B cell (primary cell): ENCODE measurements around the gene SBK2. TPM values are rescaled to one million over a fixed set of nuclear protein-coding genes. Genes with fewer than 3 reads are reported as not detected.

Experiments
- ATAC-seq: fragments of 200-7000 bp; cut with Tn5 transposase; one replicate; pipeline ENCODE4 v1.10.0; 2021; ENCODE audit warnings: low read depth, mild to moderate bottlenecking, moderate number of reproducible peaks, moderate library complexity
- CTCF ChIA-PET: fragments of 350-600 bp; sonication (Branson Sonifier 250); formaldehyde crosslinking; loops from one replicate; lab custom pipeline; 2021; ENCODE audit warnings: antibody characterized with exemption, inconsistent platforms; lab: Charles Lee
- POLR2A ChIA-PET: fragments of 350-600 bp; sonication (Branson Sonifier 250); formaldehyde crosslinking; loops from one replicate; lab custom pipeline; 2021; ENCODE audit warnings: antibody characterized with exemption; lab: Charles Lee
- DNase-seq: peaks from one replicate; pipeline ENCODE4 v3.0.0; 2013
- H2AFZ ChIP-seq: 2 replicates; pipeline ENCODE4 v1.6.1; 2012; ENCODE audit warnings: mild to moderate bottlenecking, low read depth, low read length; ENCODE audit not compliant: insufficient read depth, poor library complexity, severe bottlenecking
- H3K27ac ChIP-seq, 2 donors: 1 replicate in 1 of 2; 2 replicates in 1 of 2; pipeline ENCODE4 v1.5.1; 2012 to 2013; ENCODE audit warnings: low read length in 2 of 2, mild to moderate bottlenecking in 2 of 2, moderate library complexity in 1 of 2
- H3K27me3 ChIP-seq, 4 experiments: fragments of 200-600 bp in 1 of 4; sonication (generic) in 1 of 4; replicated peaks in 1 of 4; 1 replicate in 2 of 4; 2 replicates in 2 of 4; pipeline versions ENCODE4 v1.6.1 to v1.7.0; 2013 to 2016; ENCODE audit warnings: low read length in 3 of 4, mild to moderate bottlenecking in 2 of 4, mixed read lengths in 1 of 4, moderate library complexity in 1 of 4; ENCODE audit not compliant: insufficient read depth in 4 of 4, control insufficient read depth in 3 of 4; ENCODE audit errors: control extremely low read depth in 1 of 4
- H3K36me3 ChIP-seq, 2 experiments: replicated peaks in 1 of 2; 1 replicate in 1 of 2; 2 replicates in 1 of 2; pipeline versions ENCODE4 v1.6.1 to v1.7.1; 2013; ENCODE audit warnings: low read length in 1 of 2; ENCODE audit not compliant: insufficient read depth in 2 of 2, control insufficient read depth in 1 of 2; ENCODE audit errors: control extremely low read depth in 1 of 2, extremely low read depth in 1 of 2
- H3K4me1 ChIP-seq, 2 donors: fragments of 200-600 bp in 1 of 2; sonication (generic) in 1 of 2; 1 replicate in 1 of 2; 2 replicates in 1 of 2; pipeline versions ENCODE4 v1.5.1 to v1.6.1; 2013 to 2017; ENCODE audit warnings: low read length in 2 of 2; ENCODE audit not compliant: control insufficient read depth in 2 of 2, insufficient read depth in 2 of 2
- H3K4me2 ChIP-seq: replicated peaks from 2 replicates; pipeline ENCODE3; 2012; ENCODE audit warnings: mild to moderate bottlenecking, low read depth, low read length; ENCODE audit not compliant: poor library complexity, severe bottlenecking
- H3K4me3 ChIP-seq, 5 experiments: fragments of 200-600 bp in 1 of 5; sonication (generic) in 1 of 5; 1 replicate in 3 of 5; 2 replicates in 2 of 5; pipeline versions ENCODE4 v1.5.1 to v1.7.0; 2011 to 2016; ENCODE audit warnings: low read length in 4 of 5, mild to moderate bottlenecking in 4 of 5, low read depth in 2 of 5, control low read depth in 1 of 5, moderate library complexity in 1 of 5; ENCODE audit not compliant: insufficient read depth in 1 of 5; ENCODE audit errors: control extremely low read depth in 1 of 5, extremely low read depth in 1 of 5
- H3K79me2 ChIP-seq: fragments of 200-600 bp; sonication (generic); one replicate; pipeline ENCODE4 v1.6.0; 2016; ENCODE audit warnings: low read length; ENCODE audit not compliant: control insufficient read depth, insufficient read depth
- H3K9ac ChIP-seq: fragments of 200-600 bp; sonication (generic); 2 replicates; pipeline ENCODE4 v1.6.1; 2017; ENCODE audit warnings: mild to moderate bottlenecking, low read length, moderate library complexity
- H3K9me3 ChIP-seq, 3 donors: one replicate each; pipeline versions ENCODE4 v1.6.1 to v1.7.1; 2013; ENCODE audit warnings: low read length in 2 of 3; ENCODE audit not compliant: control insufficient read depth in 2 of 3, insufficient read depth in 1 of 3; ENCODE audit errors: control extremely low read depth in 1 of 3
- H4K20me1 ChIP-seq: 2 replicates; pipeline ENCODE4 v1.6.0; 2012; ENCODE audit warnings: mild to moderate bottlenecking, low read length; ENCODE audit not compliant: insufficient read depth, control insufficient read depth, poor library complexity, severe bottlenecking
- H3K27ac Mint-ChIP-seq: one replicate; pipeline ENCODE4 v1.8.0; 2021; ENCODE audit warnings: mixed read lengths
- H3K27me3 Mint-ChIP-seq: one replicate; pipeline ENCODE4 v1.8.0; 2021; ENCODE audit warnings: mixed read lengths
- H3K4me1 Mint-ChIP-seq: one replicate; pipeline ENCODE4 v1.8.0; 2021; ENCODE audit warnings: mixed read lengths
- H3K4me3 Mint-ChIP-seq: one replicate; pipeline ENCODE4 v1.8.0; 2021; ENCODE audit warnings: mixed read lengths
- H3K9me3 Mint-ChIP-seq: one replicate; pipeline ENCODE4 v1.8.0; 2022; ENCODE audit warnings: mixed read lengths; ENCODE audit not compliant: insufficient read depth
- EZH2 ChIP-seq: IDR thresholded peaks from 2 replicates; pipeline ENCODE4 v1.6.1; 2012; ENCODE audit warnings: borderline replicate concordance, low read depth, mild to moderate bottlenecking, moderate library complexity, low read length; ENCODE audit not compliant: insufficient read depth, poor library complexity, severe bottlenecking
- WGBS: methylation state at CpG from one replicate; pipeline ENCODE4 v1.1.5; 2013; ENCODE audit warnings: missing lambda C conversion rate; ENCODE audit not compliant: insufficient coverage; 5-methylcytosine and 5-hydroxymethylcytosine counted together
- intact Hi-C: fragments of 100-400 bp; cut with micrococcal nuclease; formaldehyde crosslinking; loops from one replicate; pipeline ENCODE4 v1.10.0; 2022
- polyA plus RNA-seq: library from polyadenylated mRNA; depleted of rRNA; stranded (reverse); fragments of >200 nt; gene quantifications from 2 replicates; pipeline ENCODE4 v1.2.3, GENCODE V29; 2012
- total RNA-seq, 2 donors: library from RNA; stranded (reverse); fragments of 120-200 nt in 1 of 2; gene quantifications; 1 replicate in 1 of 2; 2 replicates in 1 of 2; pipeline versions ENCODE4 v1.2.3 to v1.2.4, GENCODE V29; 2013 to 2022
- TF ChIP-seq, protein P1 (sequence below): fragments of 200-600 bp; IDR thresholded peaks from one replicate; pipeline ENCODE4 v1.8.0; 2022; ENCODE audit warnings: antibody characterized with exemption, mild to moderate bottlenecking

SBK2 gene
- total and polyA plus RNA-seq, 2 donors (not counting 1 experiment from before 2014, with no cell fraction given): not detected

DNA sequence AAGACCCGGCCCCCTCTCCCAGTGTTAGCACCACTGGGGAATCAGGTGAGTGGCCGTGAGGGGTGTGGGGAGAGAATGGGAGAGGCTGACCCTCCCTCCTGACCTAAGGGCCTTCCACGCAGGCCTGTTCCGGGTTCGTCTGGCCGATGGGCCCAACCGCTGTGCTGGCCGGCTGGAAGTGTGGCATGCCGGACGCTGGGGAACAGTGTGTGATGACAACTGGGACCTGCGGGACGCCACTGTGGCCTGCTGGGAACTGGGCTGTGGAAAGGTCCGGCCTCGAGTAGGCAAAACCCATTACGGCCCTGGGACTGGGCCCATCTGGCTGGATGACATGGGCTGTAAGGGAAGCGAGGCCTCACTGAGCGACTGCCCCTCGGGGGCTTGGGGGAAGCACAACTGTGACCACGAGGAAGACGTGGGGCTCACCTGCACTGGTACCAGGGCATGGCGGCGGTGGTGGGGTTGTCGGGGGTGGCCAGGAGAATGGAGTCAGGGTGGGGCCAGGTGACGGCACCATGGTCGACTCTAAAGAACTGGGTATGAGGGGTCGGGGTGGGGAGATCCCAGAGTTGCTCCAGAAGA is 36.5 kb downstream of the SBK2 start:
- no peak overlapping the region for H2AFZ ChIP-seq
- no peak overlapping the region for H3K9ac ChIP-seq
- TF ChIP-seq, protein P1, sequence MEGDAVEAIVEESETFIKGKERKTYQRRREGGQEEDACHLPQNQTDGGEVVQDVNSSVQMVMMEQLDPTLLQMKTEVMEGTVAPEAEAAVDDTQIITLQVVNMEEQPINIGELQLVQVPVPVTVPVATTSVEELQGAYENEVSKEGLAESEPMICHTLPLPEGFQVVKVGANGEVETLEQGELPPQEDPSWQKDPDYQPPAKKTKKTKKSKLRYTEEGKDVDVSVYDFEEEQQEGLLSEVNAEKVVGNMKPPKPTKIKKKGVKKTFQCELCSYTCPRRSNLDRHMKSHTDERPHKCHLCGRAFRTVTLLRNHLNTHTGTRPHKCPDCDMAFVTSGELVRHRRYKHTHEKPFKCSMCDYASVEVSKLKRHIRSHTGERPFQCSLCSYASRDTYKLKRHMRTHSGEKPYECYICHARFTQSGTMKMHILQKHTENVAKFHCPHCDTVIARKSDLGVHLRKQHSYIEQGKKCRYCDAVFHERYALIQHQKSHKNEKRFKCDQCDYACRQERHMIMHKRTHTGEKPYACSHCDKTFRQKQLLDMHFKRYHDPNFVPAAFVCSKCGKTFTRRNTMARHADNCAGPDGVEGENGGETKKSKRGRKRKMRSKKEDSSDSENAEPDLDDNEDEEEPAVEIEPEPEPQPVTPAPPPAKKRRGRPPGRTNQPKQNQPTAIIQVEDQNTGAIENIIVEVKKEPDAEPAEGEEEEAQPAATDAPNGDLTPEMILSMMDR: no peak
- TF ChIP-seq EZH2: no peak
- H4K20me1 ChIP-seq: no peaks in the 10 kb centered on the region
- no peak overlapping the region for H3K4me2 ChIP-seq
- H3K27ac ChIP-seq: no peak overlapping the region
- no peaks in the 10 kb centered on the region for H3K36me3 ChIP-seq
- H3K4me3 Mint-ChIP-seq: no peak overlapping the region
- no peaks in the 10 kb centered on the region for H3K27me3 Mint-ChIP-seq
- 90% methylated on average over 23 of the region's 26 CpGs for WGBS
- ChIA-PET POLR2A (no interaction called here), CTCF (interaction anchor here (0.9 to 1.1 kb wide), 2 partner anchors 11 to 33 kb away, joined by 3 read pairs; no protein-coding TSS in a partner anchor)
- peaks cover 4 to 16% of the 10 kb centered on the region in 2 donors for H3K4me1 ChIP-seq
- DNase-seq: no peak
- H3K27me3 ChIP-seq: no peaks in the 10 kb centered on the region
- H3K27ac Mint-ChIP-seq: no peak overlapping the region
- intact Hi-C loops: loop anchor here (5.0 kb wide), 2 partner anchors 132 to 198 kb away; no protein-coding TSS in a partner anchor
- peaks cover 16% of the 10 kb centered on the region for H3K4me1 Mint-ChIP-seq
- H3K9me3 ChIP-seq: no peaks in the 10 kb centered on the region
- no peak for ATAC-seq
- peaks cover 6% of the 10 kb centered on the region for H3K79me2 ChIP-seq
- H3K9me3 Mint-ChIP-seq: no peaks in the 10 kb centered on the region
- no peak overlapping the region for H3K4me3 ChIP-seq

DNA sequence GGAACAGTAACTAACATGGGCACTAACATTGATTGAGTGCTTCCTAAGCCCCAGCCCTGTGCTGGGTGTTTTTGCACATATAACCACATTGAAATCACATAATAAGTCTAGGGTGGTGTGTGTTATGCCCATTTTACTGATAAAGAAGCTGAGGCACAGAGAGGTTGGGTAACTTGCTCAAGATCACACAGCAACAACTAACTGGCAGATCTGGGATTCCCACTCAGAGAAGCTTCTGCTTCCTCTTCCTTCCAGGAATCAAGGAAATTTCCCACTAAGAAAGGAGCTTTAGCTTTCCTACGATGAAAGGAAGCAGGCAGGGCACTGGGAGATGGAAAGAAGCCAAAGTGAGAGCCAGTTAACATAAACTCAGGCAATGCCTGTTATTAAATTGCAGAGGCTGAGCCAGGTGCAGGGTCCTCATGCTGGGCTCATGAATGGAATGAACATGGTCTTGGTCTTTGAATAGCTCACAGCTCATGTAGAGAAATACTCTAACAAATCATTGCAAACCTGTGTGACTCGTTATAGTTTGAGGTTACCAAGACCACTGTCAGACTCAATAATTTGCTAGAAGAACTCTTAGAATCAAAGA is 38.6 kb downstream of the SBK2 start:
- Histone ChIP-seq H3K9ac (no peak overlapping the region), H3K27ac (no peak overlapping the region), H3K4me2 (no peak overlapping the region), H3K4me1 (peaks cover 2 to 4% of the 10 kb centered on the region in 2 donors), H3K9me3 (no peaks in the 10 kb centered on the region), H2AFZ (no peak overlapping the region), H3K4me3 (no peak overlapping the region), H3K79me2 (peaks cover 4% of the 10 kb centered on the region), H4K20me1 (no peaks in the 10 kb centered on the region), H3K27me3 (peaks cover 0 to 5% (median 0%) of the 10 kb centered on the region in 4 experiments), H3K36me3 (no peaks in the 10 kb centered on the region)
- no CpG with 5 or more reads among the region's 2 CpGs for WGBS
- ChIA-PET CTCF (interaction anchor here (1.2 to 3.0 kb wide), 3 partner anchors 31 to 357 kb away, joined by 3 to 14 read pairs (median 4); no protein-coding TSS in a partner anchor), POLR2A (no interaction called here)
- Mint-ChIP-seq H3K9me3 (no peaks in the 10 kb centered on the region), H3K27ac (no peak overlapping the region), H3K4me3 (no peak overlapping the region), H3K27me3 (no peaks in the 10 kb centered on the region), H3K4me1 (peaks cover 7% of the 10 kb centered on the region)
- intact Hi-C loops: no loop called here
- TF ChIP-seq EZH2: no peak
- TF ChIP-seq, protein P1: no peak
- ATAC-seq (no peak), DNase-seq (no peak)
